ENCODE results near the gene WDR89.
"Not testable (repeated sequence)": the region's sequence is repeated elsewhere in the genome, so short reads cannot be mapped to it uniquely, and the experiment has no call there.

WDR89 gene

GRCh38 chr14:63604626-63605025 is 37.0 kb downstream of the WDR89 start:
- Histone ChIP-seq H3K9me3 (ENCODE audit: control insufficient read depth in 5 of 5, low read length in 5 of 5) (no peaks in the 10 kb centered on the region), H3K4me3 (ENCODE audit: low read depth in 1 of 5, low read length in 5 of 5) (no peak overlapping the region), H3K4me1 (ENCODE audit: control insufficient read depth in 5 of 5, insufficient read depth in 5 of 5, low read length in 5 of 5) (no peaks in the 10 kb centered on the region), H3K27me3 (ENCODE audit: control insufficient read depth in 5 of 5, insufficient read depth in 4 of 5, low read length in 5 of 5) (no peaks in the 10 kb centered on the region), H3K9ac (ENCODE audit: low read length in 5 of 5) (no peak overlapping the region), H3K36me3 (ENCODE audit: control insufficient read depth in 5 of 5, insufficient read depth in 5 of 5, low read length in 5 of 5) (peaks cover 4 to 10% (median 6%) of the 10 kb centered on the region in 5 donors), H3K27ac (ENCODE audit: low read depth, low read length) (no peak overlapping the region)

- Histone ChIP-seq H3K27me3 (ENCODE audit: control insufficient read depth in 5 of 5, insufficient read depth in 4 of 5, low read length in 5 of 5) (no peaks in the 10 kb centered on the region), H3K4me1 (ENCODE audit: control insufficient read depth in 5 of 5, insufficient read depth in 5 of 5, low read length in 5 of 5) (no peaks in the 10 kb centered on the region), H3K9ac (ENCODE audit: low read length in 5 of 5) (no peak overlapping the region), H3K27ac (ENCODE audit: low read depth, low read length) (no peak overlapping the region), H3K9me3 (ENCODE audit: control insufficient read depth in 5 of 5, low read length in 5 of 5) (no peaks in the 10 kb centered on the region), H3K4me3 (ENCODE audit: low read depth in 1 of 5, low read length in 5 of 5) (no peak overlapping the region), H3K36me3 (ENCODE audit: control insufficient read depth in 5 of 5, insufficient read depth in 5 of 5, low read length in 5 of 5) (peaks cover 7 to 17% (median 12%) of the 10 kb centered on the region in 5 donors)
Measured at GRCh38 chr14:63603749-63604277, 37.9 kb downstream of the WDR89 start.

GRCh38 chr14:63598807-63599206 is 42.9 kb downstream of the WDR89 start:
- Histone ChIP-seq H3K4me1 (ENCODE audit: control insufficient read depth in 5 of 5, insufficient read depth in 5 of 5, low read length in 5 of 5) (no peaks in the 10 kb centered on the region), H3K9me3 (ENCODE audit: control insufficient read depth in 5 of 5, low read length in 5 of 5) (peaks cover 0 to 17% (median 13%) of the 10 kb centered on the region in 5 donors), H3K9ac (ENCODE audit: low read length in 5 of 5) (no peak overlapping the region), H3K4me3 (ENCODE audit: low read depth in 1 of 5, low read length in 5 of 5) (no peak overlapping the region), H3K27me3 (ENCODE audit: control insufficient read depth in 5 of 5, insufficient read depth in 4 of 5, low read length in 5 of 5) (no peaks in the 10 kb centered on the region), H3K27ac (ENCODE audit: low read depth, low read length) (no peak overlapping the region), H3K36me3 (ENCODE audit: control insufficient read depth in 5 of 5, insufficient read depth in 5 of 5, low read length in 5 of 5) (peaks cover 11 to 28% (median 15%) of the 10 kb centered on the region in 5 donors)

- no peaks in the 10 kb centered on the region for H3K27me3 ChIP-seq (ENCODE audit: control insufficient read depth in 5 of 5, insufficient read depth in 4 of 5, low read length in 5 of 5)
- peaks cover 2 to 24% (median 18%) of the 10 kb centered on the region in 5 donors for H3K9me3 ChIP-seq (ENCODE audit: control insufficient read depth in 5 of 5, low read length in 5 of 5)
- no peaks in the 10 kb centered on the region for H3K4me1 ChIP-seq (ENCODE audit: control insufficient read depth in 5 of 5, insufficient read depth in 5 of 5, low read length in 5 of 5)
- peaks cover 11 to 28% (median 14%) of the 10 kb centered on the region in 5 donors for H3K36me3 ChIP-seq (ENCODE audit: control insufficient read depth in 5 of 5, insufficient read depth in 5 of 5, low read length in 5 of 5)
- no peak overlapping the region for H3K4me3 ChIP-seq (ENCODE audit: low read depth in 1 of 5, low read length in 5 of 5)
- H3K9ac ChIP-seq (ENCODE audit: low read length in 5 of 5): no peak overlapping the region
- no peak overlapping the region for H3K27ac ChIP-seq (ENCODE audit: low read depth, low read length)
Measured at GRCh38 chr14:63596998-63597658, 44.5 kb downstream of the WDR89 start.

- Histone ChIP-seq H3K27me3 (ENCODE audit: control insufficient read depth in 5 of 5, insufficient read depth in 4 of 5, low read length in 5 of 5) (no peaks in the 10 kb centered on the region), H3K4me1 (ENCODE audit: control insufficient read depth in 5 of 5, insufficient read depth in 5 of 5, low read length in 5 of 5) (no peaks in the 10 kb centered on the region), H3K27ac (ENCODE audit: low read depth, low read length) (no peak overlapping the region), H3K9ac (ENCODE audit: low read length in 5 of 5) (no peak overlapping the region), H3K36me3 (ENCODE audit: control insufficient read depth in 5 of 5, insufficient read depth in 5 of 5, low read length in 5 of 5) (peaks cover 7 to 20% (median 12%) of the 10 kb centered on the region in 5 donors), H3K4me3 (ENCODE audit: low read depth in 1 of 5, low read length in 5 of 5) (peak overlapping the region in 2 of 5 donors; percentile 6 to 25), H3K9me3 (ENCODE audit: control insufficient read depth in 5 of 5, low read length in 5 of 5) (peaks cover 2 to 24% (median 18%) of the 10 kb centered on the region in 5 donors)
Measured at GRCh38 chr14:63594455-63595372, 47.0 kb downstream of the WDR89 start.

- not testable (repeated sequence) for H3K9me3 ChIP-seq (ENCODE audit: control insufficient read depth in 5 of 5, low read length in 5 of 5); H3K4me3 ChIP-seq (ENCODE audit: low read depth in 1 of 5, low read length in 5 of 5); H3K27ac ChIP-seq (ENCODE audit: low read depth, low read length); H3K36me3 ChIP-seq (ENCODE audit: control insufficient read depth in 5 of 5, insufficient read depth in 5 of 5, low read length in 5 of 5); H3K4me1 ChIP-seq (ENCODE audit: control insufficient read depth in 5 of 5, insufficient read depth in 5 of 5, low read length in 5 of 5); H3K9ac ChIP-seq (ENCODE audit: low read length in 5 of 5); H3K27me3 ChIP-seq (ENCODE audit: control insufficient read depth in 5 of 5, insufficient read depth in 4 of 5, low read length in 5 of 5)
Measured at GRCh38 chr14:63583046-63583445, 58.6 kb downstream of the WDR89 start.

- Histone ChIP-seq H3K36me3 (ENCODE audit: control insufficient read depth in 5 of 5, insufficient read depth in 5 of 5, low read length in 5 of 5) (no peaks in the 10 kb centered on the region), H3K27me3 (ENCODE audit: control insufficient read depth in 5 of 5, insufficient read depth in 4 of 5, low read length in 5 of 5) (peaks cover 0 to 4% (median 0%) of the 10 kb centered on the region in 5 donors), H3K9me3 (ENCODE audit: control insufficient read depth in 5 of 5, low read length in 5 of 5) (no peaks in the 10 kb centered on the region), H3K9ac (ENCODE audit: low read length in 5 of 5) (no peak overlapping the region), H3K4me1 (ENCODE audit: control insufficient read depth in 5 of 5, insufficient read depth in 5 of 5, low read length in 5 of 5) (no peaks in the 10 kb centered on the region), H3K4me3 (ENCODE audit: low read depth in 1 of 5, low read length in 5 of 5) (no peak overlapping the region), H3K27ac (ENCODE audit: low read depth, low read length) (no peak overlapping the region)
Measured at GRCh38 chr14:63581491-63581890, 60.2 kb downstream of the WDR89 start.

GRCh38 chr14:63578300-63578699 is 63.4 kb downstream of the WDR89 start:
- no peaks in the 10 kb centered on the region for H3K9me3 ChIP-seq (ENCODE audit: control insufficient read depth in 5 of 5, low read length in 5 of 5)
- H3K27me3 ChIP-seq (ENCODE audit: control insufficient read depth in 5 of 5, insufficient read depth in 4 of 5, low read length in 5 of 5): peaks cover 0 to 3% (median 0%) of the 10 kb centered on the region in 5 donors
- no peaks in the 10 kb centered on the region for H3K4me1 ChIP-seq (ENCODE audit: control insufficient read depth in 5 of 5, insufficient read depth in 5 of 5, low read length in 5 of 5)
- H3K4me3 ChIP-seq (ENCODE audit: low read depth in 1 of 5, low read length in 5 of 5): no peak overlapping the region
- H3K9ac ChIP-seq (ENCODE audit: low read length in 5 of 5): no peak overlapping the region
- H3K36me3 ChIP-seq (ENCODE audit: control insufficient read depth in 5 of 5, insufficient read depth in 5 of 5, low read length in 5 of 5): no peaks in the 10 kb centered on the region
- H3K27ac ChIP-seq (ENCODE audit: low read depth, low read length): no peak overlapping the region

GRCh38 chr14:63573581-63573980 is 68.1 kb downstream of the WDR89 start:
- H3K36me3 ChIP-seq (ENCODE audit: control insufficient read depth in 5 of 5, insufficient read depth in 5 of 5, low read length in 5 of 5): no peaks in the 10 kb centered on the region
- H3K4me3 ChIP-seq (ENCODE audit: low read depth in 1 of 5, low read length in 5 of 5): no peak overlapping the region
- H3K9me3 ChIP-seq (ENCODE audit: control insufficient read depth in 5 of 5, low read length in 5 of 5): no peaks in the 10 kb centered on the region
- no peaks in the 10 kb centered on the region for H3K27me3 ChIP-seq (ENCODE audit: control insufficient read depth in 5 of 5, insufficient read depth in 4 of 5, low read length in 5 of 5)
- no peak overlapping the region for H3K9ac ChIP-seq (ENCODE audit: low read length in 5 of 5)
- H3K4me1 ChIP-seq (ENCODE audit: control insufficient read depth in 5 of 5, insufficient read depth in 5 of 5, low read length in 5 of 5): no peaks in the 10 kb centered on the region
- H3K27ac ChIP-seq (ENCODE audit: low read depth, low read length): no peak overlapping the region

- peaks cover 0 to 5% (median 0%) of the 10 kb centered on the region in 5 donors for H3K4me1 ChIP-seq (ENCODE audit: control insufficient read depth in 5 of 5, insufficient read depth in 5 of 5, low read length in 5 of 5)
- no peak overlapping the region for H3K9ac ChIP-seq (ENCODE audit: low read length in 5 of 5)
- no peaks in the 10 kb centered on the region for H3K9me3 ChIP-seq (ENCODE audit: control insufficient read depth in 5 of 5, low read length in 5 of 5)
- no peak overlapping the region for H3K27ac ChIP-seq (ENCODE audit: low read depth, low read length)
- no peaks in the 10 kb centered on the region for H3K27me3 ChIP-seq (ENCODE audit: control insufficient read depth in 5 of 5, insufficient read depth in 4 of 5, low read length in 5 of 5)
- H3K4me3 ChIP-seq (ENCODE audit: low read depth in 1 of 5, low read length in 5 of 5): no peak overlapping the region
- H3K36me3 ChIP-seq (ENCODE audit: control insufficient read depth in 5 of 5, insufficient read depth in 5 of 5, low read length in 5 of 5): no peaks in the 10 kb centered on the region
Measured at GRCh38 chr14:63565448-63565847, 76.2 kb downstream of the WDR89 start.

All from subcutaneous abdominal adipose tissue (tissue), 5 donors.